Aorta (tissue), 5 donors: Measurements from ENCODE around the gene ARL15. TPM values are rescaled to one million over a fixed set of nuclear protein-coding genes. Genes with fewer than 3 reads are reported as not detected.
A peak's percentile ranks its signal among the peaks of the same experiment; 100 is the strongest.

ENCODE experiments used
- ATAC-seq: fragments of 200-7000 bp; cut with Tn5 transposase; one replicate; pipeline ENCODE4 v1.9.1; 2022; ENCODE audit warnings: moderate library complexity; ENCODE audit not compliant: low FRiP score
- DNase-seq, 2 donors: peaks; one replicate each; pipeline ENCODE4 v3.0.0-alpha.2; 2020
- H3K27ac ChIP-seq, 2 donors: one replicate each; pipeline ENCODE4 v1.5.1; 2013; ENCODE audit warnings: low read length in 2 of 2, mild to moderate bottlenecking in 2 of 2, moderate library complexity in 2 of 2, control low read depth in 1 of 2, inconsistent platforms in 1 of 2, low read depth in 1 of 2
- H3K27me3 ChIP-seq, 2 donors: one replicate each; pipeline ENCODE4 v1.6.1; 2013; ENCODE audit warnings: control low read depth in 1 of 2, low read length in 1 of 2, mild to moderate bottlenecking in 1 of 2, moderate library complexity in 1 of 2; ENCODE audit not compliant: insufficient read depth in 2 of 2, control insufficient read depth in 1 of 2
- H3K36me3 ChIP-seq, 2 donors: one replicate each; pipeline ENCODE4 v1.6.1; 2013; ENCODE audit warnings: control low read depth in 1 of 2, low read length in 1 of 2, mild to moderate bottlenecking in 1 of 2; ENCODE audit not compliant: insufficient read depth in 2 of 2, control insufficient read depth in 1 of 2
- H3K4me1 ChIP-seq, 2 donors: one replicate each; pipeline ENCODE4 v1.6.1; 2013; ENCODE audit warnings: low read length in 2 of 2, control low read depth in 1 of 2, mild to moderate bottlenecking in 1 of 2, moderate library complexity in 1 of 2; ENCODE audit not compliant: insufficient read depth in 2 of 2, control insufficient read depth in 1 of 2
- H3K4me3 ChIP-seq, 2 donors: one replicate each; pipeline ENCODE4 v1.5.1; 2013; ENCODE audit warnings: low read length in 2 of 2, control low read depth in 1 of 2, mild to moderate bottlenecking in 1 of 2
- H3K9me3 ChIP-seq: one replicate; pipeline ENCODE4 v1.6.1; 2013; ENCODE audit warnings: mild to moderate bottlenecking, low read length; ENCODE audit not compliant: control insufficient read depth
- WGBS, 2 donors: extraction: QIAGEN DNeasy Blood & Tissue Kit; methylation state at CpG; one replicate each; pipeline ENCODE4 v1.1.7; 2013; 5-methylcytosine and 5-hydroxymethylcytosine counted together
- intact Hi-C, 2 donors: fragments of 100-400 bp; cut with DNase I; formaldehyde crosslinking; loops; one replicate each; pipeline versions ENCODE4 v1.14.2 to v1.15.0; 2022
- polyA plus RNA-seq, 2 donors: library from polyadenylated mRNA; stranded (reverse); fragments of 200-250 nt; gene quantifications; one replicate each; pipeline ENCODE4 v1.2.3, GENCODE V29; 2013
- total RNA-seq, 2 donors: library from RNA; stranded (reverse); fragmentation: NEBNext Ultra II Directional; extraction: Animal tissue kit (Norgen Biotek cat#: 25700); gene quantifications; one replicate each; pipeline ENCODE4 v1.2.1, GENCODE V29; 2021
- donor health status: healthy with polysubstance abuse.
- donor health status: Bipolar disorder and iron deficiency.
- donor health status: DM: no; HTN: no; CAD: no.
- donor health status: DM: no; HTN: no; CAD: no.
- donor health status: DM: yes; HTN: yes; CAD: no.

ARL15 gene
- total and polyA plus RNA-seq, 4 donors, result 7.4 to 44.7 (median 19.8) TPM

DNA sequence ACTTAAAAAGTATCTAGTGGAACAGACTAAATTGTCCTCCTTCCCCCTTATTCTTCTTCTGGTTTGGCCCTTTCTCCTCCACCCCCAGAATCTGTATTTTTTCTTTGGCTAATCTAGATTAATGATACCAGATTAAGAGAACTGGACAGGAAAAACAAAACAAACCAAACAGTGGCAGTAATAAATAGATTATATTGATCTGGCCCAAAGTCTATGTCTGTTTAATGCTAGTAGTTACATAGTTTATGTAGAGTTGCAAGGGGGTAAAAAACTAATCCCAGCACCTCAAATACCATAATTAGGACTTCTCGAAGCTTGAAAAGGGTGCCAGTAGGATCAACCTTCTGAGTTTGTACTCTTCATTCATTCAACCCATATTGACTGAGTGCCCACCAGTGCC lies 104.5 kb downstream of the ARL15 start:
- peaks cover 1% of the 10 kb centered on the region for H3K9me3 ChIP-seq
- no peak for ATAC-seq
- no peak overlapping the region for H3K27ac ChIP-seq
- H3K4me3 ChIP-seq, result no peak overlapping the region
- intact Hi-C loops, result no loop called here
- no peaks in the 10 kb centered on the region for H3K36me3 ChIP-seq
- no peak for DNase-seq
- H3K27me3 ChIP-seq, result no peaks in the 10 kb centered on the region
- peaks cover 0 to 2% of the 10 kb centered on the region in 2 donors for H3K4me1 ChIP-seq
- WGBS, 2 donors, result 97 to 98% methylated on average over 1 of the region's 1 CpG

DNA sequence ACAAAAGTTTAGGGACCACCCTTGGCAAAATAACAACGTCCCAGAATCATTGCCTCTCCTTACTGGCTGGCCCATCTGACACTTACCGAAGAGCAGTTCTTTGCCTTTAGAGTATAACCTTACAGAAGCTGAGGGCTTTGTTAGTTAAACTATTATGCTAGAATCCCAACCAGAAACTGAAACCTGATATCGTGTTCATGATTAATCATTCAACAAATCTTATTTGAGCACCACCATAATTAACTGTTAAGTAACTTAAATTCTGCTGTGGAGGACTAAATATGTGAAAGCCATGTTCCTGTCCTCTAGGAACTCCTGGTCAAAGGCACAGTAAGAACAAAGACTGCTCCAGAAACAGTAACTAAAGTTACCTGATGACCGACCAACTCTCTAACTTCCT lies 104.9 kb downstream of the ARL15 start:
- no peak overlapping the region for H3K27ac ChIP-seq
- H3K4me3 ChIP-seq, result no peak overlapping the region
- no peaks in the 10 kb centered on the region for H3K27me3 ChIP-seq
- H3K9me3 ChIP-seq, result peaks cover 1% of the 10 kb centered on the region
- peaks cover 0 to 2% of the 10 kb centered on the region in 2 donors for H3K4me1 ChIP-seq
- intact Hi-C loops, result no loop called here
- ATAC-seq (no peak), DNase-seq (no peak)
- WGBS, 2 donors, result 76 to 84% methylated on average over 4 of the region's 4 CpGs
- no peaks in the 10 kb centered on the region for H3K36me3 ChIP-seq

DNA sequence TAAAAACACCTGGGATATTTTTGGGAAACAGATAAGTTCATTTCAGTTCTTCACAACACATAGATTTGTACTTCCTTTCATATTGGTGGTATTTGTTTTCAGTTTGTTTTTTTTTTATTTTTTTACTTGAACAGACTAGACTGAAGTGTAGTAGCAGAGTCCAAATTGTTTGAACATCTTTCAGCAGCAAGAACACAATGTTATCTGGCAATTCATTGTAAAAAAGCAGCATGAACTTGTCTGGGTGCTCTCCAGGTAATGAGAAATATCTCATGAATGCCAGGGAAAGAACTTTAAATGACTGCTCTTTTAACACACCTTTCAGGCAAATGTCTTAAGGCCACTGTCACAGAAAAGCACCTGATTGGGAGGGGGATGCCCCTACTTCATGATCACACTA lies 113.4 kb downstream of the ARL15 start:
- intact Hi-C loops, result no loop called here

DNA sequence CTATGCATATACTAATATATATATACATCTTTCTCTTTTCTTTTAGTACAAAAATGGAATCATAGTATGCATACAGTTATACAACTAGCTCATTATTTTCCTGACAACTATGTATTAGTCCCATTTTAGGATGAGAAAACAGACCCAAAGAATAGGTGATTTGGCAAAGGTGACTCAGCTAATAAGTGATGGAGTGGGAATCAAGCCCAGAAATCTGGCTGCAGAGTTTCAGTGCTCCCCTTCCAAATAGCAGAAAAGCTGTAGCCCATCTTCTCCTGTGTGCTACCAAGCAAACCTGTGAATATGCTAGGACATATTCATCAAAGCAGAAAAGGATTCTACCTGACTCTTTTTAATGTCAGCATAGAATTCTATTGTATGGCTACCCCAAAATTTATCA lies 114.7 kb downstream of the ARL15 start:
- ATAC-seq, result no peak
- intact Hi-C loops, result no loop called here

More for the DNA sequence above, 113.4 kb downstream of the ARL15 start:
- no peak for DNase-seq
- Histone ChIP-seq H3K27ac (no peak overlapping the region), H3K9me3 (no peaks in the 10 kb centered on the region), H3K4me1 (peaks cover 0 to 2% of the 10 kb centered on the region in 2 donors), H3K4me3 (no peak overlapping the region), H3K27me3 (no peaks in the 10 kb centered on the region), H3K36me3 (no peaks in the 10 kb centered on the region)
- no peak for ATAC-seq

DNA sequence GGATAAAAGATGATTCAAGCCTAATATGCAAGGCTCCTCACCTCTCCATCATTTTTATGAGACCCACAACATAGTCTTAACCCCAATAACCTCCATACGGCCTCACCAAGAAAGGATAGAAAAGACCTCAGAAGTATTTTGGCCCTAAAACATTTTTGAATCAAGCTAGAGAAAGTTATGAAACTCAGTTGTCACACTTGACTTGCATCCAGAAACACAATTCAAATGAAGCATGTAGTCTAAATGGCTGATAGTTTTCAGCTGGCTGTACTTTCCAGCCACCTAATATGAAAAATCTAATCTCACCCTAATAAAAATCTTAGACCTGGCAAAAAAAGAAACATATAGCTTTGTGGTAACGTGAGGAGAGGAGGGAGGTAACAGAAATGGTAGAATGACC lies 116.1 kb downstream of the ARL15 start:
- Histone ChIP-seq H3K27me3 (no peaks in the 10 kb centered on the region), H3K4me1 (peaks cover 0 to 2% of the 10 kb centered on the region in 2 donors), H3K4me3 (no peak overlapping the region), H3K36me3 (no peaks in the 10 kb centered on the region), H3K9me3 (no peaks in the 10 kb centered on the region), H3K27ac (no peak overlapping the region)
- DNase-seq (no peak), ATAC-seq (no peak)
- intact Hi-C loops, result no loop called here
- WGBS, 2 donors, result 13 to 21% methylated on average over 2 of the region's 2 CpGs

More for the DNA sequence above, 114.7 kb downstream of the ARL15 start:
- Histone ChIP-seq H3K4me3 (no peak overlapping the region), H3K4me1 (peaks cover 0 to 2% of the 10 kb centered on the region in 2 donors), H3K36me3 (no peaks in the 10 kb centered on the region), H3K27me3 (no peaks in the 10 kb centered on the region), H3K9me3 (no peaks in the 10 kb centered on the region), H3K27ac (no peak overlapping the region)
- DNase-seq, result no peak

DNA sequence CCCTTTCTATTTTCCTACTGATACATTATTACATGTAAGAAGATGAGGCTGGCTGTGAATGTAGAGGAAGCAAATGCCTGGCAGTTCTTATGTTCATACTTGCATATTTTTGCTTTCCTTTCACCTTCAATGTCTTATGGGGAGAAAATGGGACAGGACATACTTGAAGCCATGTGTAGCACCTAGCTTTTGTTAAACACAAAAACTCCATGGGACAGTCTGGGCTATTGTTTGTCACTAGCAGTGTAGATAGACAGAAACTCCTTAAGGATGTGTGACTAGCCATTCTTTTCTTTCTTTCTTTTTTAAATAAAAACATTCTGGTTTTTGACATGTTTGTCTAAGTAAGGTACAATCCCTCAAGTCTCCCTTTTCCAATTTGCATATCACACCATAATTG lies 122.7 kb downstream of the ARL15 start:
- no peak for ATAC-seq
- intact Hi-C loops, result no loop called here

DNA sequence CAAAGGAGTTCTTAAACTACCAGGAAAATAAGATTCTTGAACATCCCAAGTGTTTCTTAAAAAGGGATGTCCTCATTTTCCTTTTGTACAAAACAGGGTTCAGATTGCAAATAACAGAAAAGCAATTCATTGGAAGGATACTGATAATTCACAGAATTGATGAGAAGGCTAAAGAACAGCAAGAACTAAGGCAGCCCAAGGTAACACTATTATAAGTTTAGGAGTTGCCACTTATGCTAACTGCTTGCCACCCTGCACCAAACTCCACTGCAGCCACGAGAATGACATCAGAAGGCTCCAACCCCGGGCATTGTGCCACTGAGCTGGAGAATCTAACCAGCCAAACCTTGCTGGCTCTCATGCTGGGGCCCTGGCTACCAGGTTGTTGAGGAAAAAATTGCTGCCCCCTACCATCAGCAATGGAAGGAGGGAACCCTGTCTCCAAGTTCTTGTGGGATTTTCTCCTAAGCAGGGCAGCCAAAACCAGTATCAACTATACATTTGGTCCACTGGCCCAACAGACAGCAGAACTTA lies 123.4 kb downstream of the ARL15 start:
- Histone ChIP-seq H3K4me3 (no peak overlapping the region), H3K9me3 (no peaks in the 10 kb centered on the region), H3K27ac (no peak overlapping the region), H3K27me3 (no peaks in the 10 kb centered on the region), H3K36me3 (no peaks in the 10 kb centered on the region), H3K4me1 (peaks cover 0 to 2% of the 10 kb centered on the region in 2 donors)
- intact Hi-C loops, result no loop called here
- WGBS, 2 donors, result 10 to 13% methylated on average over 2 of the region's 2 CpGs
- DNase-seq, result peak in 1 of 2 donors; percentile 54
- no peak for ATAC-seq

More for the DNA sequence above, 122.7 kb downstream of the ARL15 start:
- no peak for DNase-seq
- peaks cover 0 to 2% of the 10 kb centered on the region in 2 donors for H3K4me1 ChIP-seq
- H3K27ac ChIP-seq, result no peak overlapping the region
- H3K27me3 ChIP-seq, result no peaks in the 10 kb centered on the region
- no peaks in the 10 kb centered on the region for H3K9me3 ChIP-seq
- H3K36me3 ChIP-seq, result no peaks in the 10 kb centered on the region
- no peak overlapping the region for H3K4me3 ChIP-seq

DNA sequence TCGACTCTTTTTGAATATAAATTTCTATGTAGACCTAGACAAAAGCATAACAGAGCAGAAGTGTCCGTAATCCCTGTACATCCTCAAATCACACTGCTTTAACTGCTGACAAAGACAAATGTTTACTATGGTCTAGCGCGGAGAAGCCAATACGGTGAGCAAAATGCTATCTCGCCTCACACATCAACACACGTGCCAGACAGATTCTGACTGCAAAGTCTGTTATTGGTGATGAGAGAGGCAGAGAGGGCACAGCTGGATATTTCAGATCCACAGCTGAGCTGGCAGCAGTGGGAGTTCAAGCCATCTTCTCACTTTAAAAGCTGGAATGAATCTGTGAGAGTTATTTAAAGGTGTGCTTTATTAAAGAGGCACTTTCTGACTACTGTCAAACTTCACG lies 124.3 kb downstream of the ARL15 start:
- 85 to 88% methylated on average over 8 of the region's 8 CpGs for WGBS, 2 donors
- ATAC-seq, result no peak

DNA sequence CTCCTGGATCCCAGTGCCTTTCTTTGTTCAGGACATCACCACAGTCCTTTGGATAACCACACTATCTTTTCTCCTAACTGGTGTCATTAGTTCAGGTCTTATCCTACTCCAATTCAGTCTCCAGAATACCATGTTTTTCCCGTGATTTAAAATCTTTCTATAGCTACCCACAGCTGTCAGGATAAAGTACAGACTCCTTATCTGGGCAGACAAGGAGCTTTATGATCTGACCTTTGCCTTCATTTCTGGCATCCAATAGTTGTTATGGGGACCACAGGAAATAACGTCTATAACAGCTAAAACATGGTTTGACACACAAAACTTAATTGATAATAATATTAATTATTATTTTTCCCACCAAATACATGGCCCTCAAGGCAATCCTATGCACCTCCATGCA lies 125.6 kb downstream of the ARL15 start:
- H3K4me1 ChIP-seq, result peaks cover 0 to 2% of the 10 kb centered on the region in 2 donors
- ATAC-seq (no peak), DNase-seq (no peak)
- H3K9me3 ChIP-seq, result no peaks in the 10 kb centered on the region
- no peak overlapping the region for H3K4me3 ChIP-seq
- H3K36me3 ChIP-seq, result no peaks in the 10 kb centered on the region
- intact Hi-C loops, result no loop called here
- H3K27me3 ChIP-seq, result no peaks in the 10 kb centered on the region
- 74 to 81% methylated on average over 2 of the region's 2 CpGs for WGBS, 2 donors
- no peak overlapping the region for H3K27ac ChIP-seq

More for the DNA sequence above, 124.3 kb downstream of the ARL15 start:
- DNase-seq, result no peak
- Histone ChIP-seq H3K9me3 (no peaks in the 10 kb centered on the region), H3K27ac (no peak overlapping the region), H3K4me3 (no peak overlapping the region), H3K27me3 (no peaks in the 10 kb centered on the region), H3K4me1 (peaks cover 0 to 2% of the 10 kb centered on the region in 2 donors), H3K36me3 (no peaks in the 10 kb centered on the region)
- intact Hi-C loops, result no loop called here
